DMS79 treated with DMSO at 0.1 percent for 48 hours (cell line): Measurements from ENCODE around the gene CNDP2.
"Not testable (repeated sequence)": the region's sequence is repeated elsewhere in the genome, so short reads cannot be mapped to it uniquely, and the experiment has no call there.

Experiments used
- DNase-seq: peaks from one replicate; lab custom pipeline; 2025; lab: John Stamatoyannopoulos, UW

The CNDP2 gene

DNA sequence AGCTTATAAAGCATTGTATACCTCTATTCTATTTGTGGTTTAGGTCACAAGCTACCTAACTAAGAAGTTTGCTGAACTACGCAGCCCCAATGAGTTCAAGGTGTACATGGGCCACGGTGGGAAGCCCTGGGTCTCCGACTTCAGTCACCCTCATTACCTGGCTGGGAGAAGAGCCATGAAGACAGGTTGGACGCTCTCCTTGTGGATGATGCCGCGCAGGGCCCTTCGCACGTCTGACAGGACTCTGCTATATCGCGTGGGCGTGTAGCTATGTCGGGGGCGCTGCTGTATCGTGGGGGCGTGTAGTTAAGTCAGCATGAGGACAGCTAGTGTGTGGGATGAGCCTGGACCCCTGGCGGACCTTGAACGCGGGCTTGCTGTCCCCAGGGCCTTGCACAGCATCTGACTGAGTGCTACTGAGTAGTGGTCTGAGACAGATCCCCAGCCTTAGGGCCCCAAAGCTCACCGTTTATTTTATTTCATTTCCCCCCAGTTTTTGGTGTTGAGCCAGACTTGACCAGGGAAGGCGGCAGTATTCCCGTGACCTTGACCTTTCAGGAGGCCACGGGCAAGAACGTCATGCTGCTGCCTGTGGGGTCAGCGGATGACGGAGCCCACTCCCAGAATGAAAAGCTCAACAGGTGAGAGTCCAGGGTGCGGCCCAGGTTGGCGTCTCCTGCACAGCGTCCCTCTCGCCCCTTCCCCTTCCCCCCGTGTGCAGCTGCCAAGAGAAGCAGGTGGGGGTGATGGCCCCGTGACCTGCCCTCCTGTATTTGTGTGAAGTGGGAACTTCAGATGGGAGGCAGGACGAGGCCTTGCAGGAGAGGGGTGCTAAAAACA, 22.5 kb downstream of the CNDP2 start:
- no peak for DNase-seq

GRCh38 chr18:74519320-74520095, 23.3 kb downstream of the CNDP2 start:
- no peak for DNase-seq

GRCh38 chr18:74520096-74520833, 24.1 kb downstream of the CNDP2 start:
- DNase-seq = no peak

GRCh38 chr18:74521068-74521725, 25.0 kb downstream of the CNDP2 start:
- DNase-seq = no peak

DNA sequence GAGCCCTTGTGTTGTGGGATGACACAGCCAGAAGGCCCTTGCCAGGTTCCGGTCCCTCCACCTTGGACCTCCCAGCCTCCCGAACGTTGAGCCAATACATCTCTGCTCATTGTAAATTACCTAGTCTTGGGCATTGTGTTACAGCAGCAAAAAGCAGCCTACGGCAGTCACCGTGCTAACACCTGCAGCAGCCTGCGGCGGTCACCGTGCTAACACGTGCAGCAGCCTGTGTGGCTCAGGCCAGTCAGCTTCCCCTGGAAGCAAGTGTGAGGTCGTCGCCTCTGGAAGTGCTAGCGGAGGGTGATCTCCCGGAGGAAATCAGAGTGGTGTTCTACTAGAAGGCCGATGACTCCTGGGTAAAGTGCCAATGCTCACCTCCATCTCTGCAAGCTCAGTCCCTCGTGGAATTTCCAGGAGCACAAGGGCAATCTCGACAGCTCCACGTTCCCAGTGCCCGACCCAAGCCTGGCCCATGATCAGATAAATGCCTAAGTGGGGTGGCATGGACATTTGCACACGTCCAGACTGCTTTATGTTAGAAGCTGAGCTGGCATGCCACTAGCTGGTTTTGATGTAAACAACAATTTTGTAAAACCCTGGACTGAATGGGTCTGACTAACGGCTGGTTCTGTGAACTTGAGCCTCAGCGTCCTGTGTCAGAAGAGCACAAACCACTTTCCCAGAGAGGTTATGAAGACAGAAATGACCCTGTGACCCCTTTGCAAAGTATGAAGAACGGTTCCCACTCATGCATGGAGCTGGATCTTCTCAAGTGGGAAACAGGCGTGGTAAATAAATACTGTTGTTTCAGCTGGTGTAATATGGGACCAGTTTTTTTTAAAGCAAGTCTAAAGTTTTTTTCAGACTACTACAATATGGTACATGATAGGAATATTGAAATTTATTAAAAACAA, 26.7 kb downstream of the CNDP2 start:
- peak; percentile 54 for DNase-seq

GRCh38 chr18:74524097-74524496, 27.9 kb downstream of the CNDP2 start:
- peak; percentile 59 for DNase-seq

DNA sequence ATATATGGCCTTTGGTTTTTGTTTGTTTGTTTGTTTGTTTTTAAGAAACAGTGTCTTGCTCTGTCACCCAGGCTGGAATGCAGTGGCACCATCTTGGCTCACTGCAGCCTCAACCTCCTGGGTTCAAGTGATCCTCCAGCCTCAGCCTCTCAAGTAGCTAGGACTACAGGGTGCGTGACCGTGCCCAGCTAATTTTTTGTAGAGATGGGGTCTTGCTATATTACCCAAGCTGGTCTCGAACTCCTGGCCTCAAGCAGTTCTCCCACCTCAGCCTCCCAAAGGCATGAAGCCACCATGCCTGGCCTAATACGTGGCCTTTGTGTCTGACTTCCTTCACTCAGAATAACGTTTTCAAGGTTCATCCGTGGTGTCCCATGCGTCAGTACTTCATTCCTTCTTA, 28.8 kb downstream of the CNDP2 start:
- not testable (repeated sequence) for DNase-seq

DNA sequence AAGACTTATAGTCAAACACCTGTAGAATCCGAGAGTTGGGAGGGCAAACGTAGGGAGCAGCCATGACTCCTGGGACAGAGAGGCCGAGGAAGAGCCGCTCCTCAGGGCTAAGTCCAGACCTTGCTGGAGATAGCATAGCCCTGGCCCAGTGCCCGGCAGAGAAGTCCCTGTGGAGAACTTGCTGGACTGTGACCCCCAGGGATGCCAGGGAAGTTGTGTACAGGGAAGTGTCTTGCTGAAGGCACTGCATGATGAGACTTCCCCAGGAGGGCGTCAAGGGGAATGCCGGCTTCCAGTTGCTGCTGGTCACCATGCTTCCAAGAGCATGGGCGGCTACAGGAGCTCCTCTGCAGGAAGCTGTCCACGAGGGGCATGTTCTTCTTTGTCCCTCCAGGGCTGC, 29.6 kb downstream of the CNDP2 start:
- DNase-seq = no peak

DNA sequence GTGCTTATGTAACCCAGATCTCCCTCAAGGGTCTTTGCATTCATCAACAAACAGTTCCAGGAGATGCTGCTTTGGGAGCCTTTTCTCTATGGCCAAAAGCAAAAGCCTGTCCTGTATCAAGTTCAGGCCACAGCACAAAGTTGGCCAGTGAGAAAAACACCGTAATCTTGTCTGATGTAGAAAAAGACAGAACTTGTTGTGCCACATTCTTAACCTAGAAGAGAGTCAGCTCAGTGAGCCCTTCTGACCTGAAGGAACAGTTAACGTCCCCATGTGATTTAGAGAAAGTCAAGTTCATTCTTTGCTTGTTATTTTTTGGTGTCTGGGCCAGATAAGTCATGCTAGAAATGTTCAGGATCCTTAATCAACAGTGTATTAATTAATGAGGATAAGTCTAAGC, 30.3 kb downstream of the CNDP2 start:
- no peak for DNase-seq

DNA sequence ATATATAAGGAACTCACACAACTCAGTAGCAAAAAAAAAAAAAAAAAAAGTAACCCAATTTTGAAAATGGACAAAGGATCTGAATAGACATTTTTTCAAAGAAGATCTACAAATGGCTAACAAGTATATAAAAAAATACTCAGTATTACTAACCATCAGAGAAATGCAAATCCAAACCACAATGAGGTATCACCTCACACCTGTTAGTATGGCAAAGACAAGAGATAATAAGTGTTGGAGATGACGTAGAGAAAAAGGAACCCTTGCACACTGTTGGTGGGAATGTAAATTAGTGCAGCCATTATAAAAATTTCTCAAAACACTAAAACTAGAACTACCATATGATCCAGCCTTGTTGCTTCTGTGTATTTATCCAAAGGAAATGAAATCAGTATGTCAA, 32.3 kb downstream of the CNDP2 start:
- DNase-seq = no peak

DNA sequence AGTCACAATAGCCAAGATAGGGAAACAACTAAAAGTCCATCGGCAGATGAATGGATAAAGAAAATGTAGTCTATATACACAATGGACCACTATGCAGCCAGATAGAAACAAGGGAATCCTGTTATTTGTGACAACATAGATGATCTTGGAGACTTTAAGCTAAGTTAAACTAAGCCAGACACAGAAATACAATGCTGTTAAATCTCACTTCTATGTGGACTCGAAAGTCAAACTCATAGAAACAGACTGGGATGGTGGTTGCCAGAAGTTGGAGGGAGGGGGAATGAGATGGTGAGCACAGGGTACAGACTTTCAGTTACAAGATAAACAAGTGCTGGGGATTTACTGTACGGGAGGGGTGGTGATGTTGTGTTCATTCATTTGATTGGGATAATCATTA, 32.8 kb downstream of the CNDP2 start:
- DNase-seq = no peak

- DNase-seq = no peak
These were observed 33.2 kb downstream of the CNDP2 start for GRCh38 chr18:74529378-74529777.

- DNase-seq = no peak
These were observed 33.8 kb downstream of the CNDP2 start for GRCh38 chr18:74529811-74530583.

GRCh38 chr18:74530584-74530862, 34.4 kb downstream of the CNDP2 start:
- no peak for DNase-seq

GRCh38 chr18:74531043-74531442, 34.9 kb downstream of the CNDP2 start:
- DNase-seq = no peak

DNA sequence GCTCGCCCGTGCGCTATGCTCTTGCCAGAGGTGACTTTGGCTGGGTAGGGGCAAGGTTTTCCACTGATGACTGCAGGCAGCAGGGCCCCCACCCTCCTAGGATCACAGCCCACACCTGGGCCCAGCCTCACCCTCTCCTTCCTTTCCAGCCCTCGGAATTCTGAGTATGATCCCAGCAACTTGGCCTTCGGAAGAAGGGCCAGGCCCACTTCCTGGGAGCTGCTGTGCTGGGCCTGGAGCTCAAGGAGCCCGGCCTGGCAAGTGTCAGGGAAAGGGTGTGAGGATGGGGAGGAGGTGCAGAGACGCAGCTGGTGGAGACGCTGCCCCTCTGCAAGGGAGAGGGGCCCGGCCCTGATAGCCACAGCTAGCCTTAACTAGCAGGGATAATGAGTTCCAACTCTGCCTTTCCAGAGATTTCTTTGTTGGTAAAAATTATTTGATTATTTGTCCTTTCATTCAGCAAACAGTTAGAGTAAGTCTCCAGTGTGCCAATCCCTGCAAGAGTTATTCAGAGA, 36.4 kb downstream of the CNDP2 start:
- no peak for DNase-seq

DNA sequence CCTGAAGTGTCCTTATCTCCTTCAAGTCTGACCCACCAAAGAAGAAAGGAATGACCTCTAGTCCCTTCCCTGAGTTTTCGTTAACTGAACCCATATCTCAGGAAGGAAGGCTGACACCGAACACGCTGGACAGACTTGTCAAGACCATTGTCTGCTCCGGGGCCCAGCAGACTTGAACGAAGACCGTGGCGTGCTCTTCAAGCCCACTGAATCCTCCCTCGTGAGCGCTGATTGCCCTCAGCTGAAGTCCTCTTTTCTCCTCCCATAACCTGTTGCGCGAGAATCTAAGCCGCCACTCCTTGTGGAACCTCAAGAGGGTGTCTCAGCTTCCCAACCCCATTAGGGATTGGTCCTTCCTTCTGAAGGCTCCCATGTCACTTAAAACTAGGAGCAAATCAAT, 37.5 kb downstream of the CNDP2 start:
- no peak for DNase-seq

GRCh38 chr18:74534150-74534969, 38.2 kb downstream of the CNDP2 start, which contains the start of gene CNDP1:
Gene CNDP1, plus strand, starts transcription at chr18:74534500. Its CDS starts 168 bp downstream, at chr18:74534668.
- DNase-seq = no peak

GRCh38 chr18:74534981-74535649, 39.0 kb downstream of the CNDP2 start:
- no peak for DNase-seq
